Ectodermal cell (in vitro differentiated cells): ENCODE measurements around the gene NT5C3B. TPM values are rescaled to one million over a fixed set of nuclear protein-coding genes. Genes with fewer than 3 reads are reported as not detected.
A peak's percentile ranks its signal among the peaks of the same experiment; 100 is the strongest.
"Not testable (repeated sequence)": the region's sequence is repeated elsewhere in the genome, so short reads cannot be mapped to it uniquely, and the experiment has no call there.

Source experiments
- H3K27ac ChIP-seq: 2 replicates; pipeline ENCODE4 v1.7.0; 2013; ENCODE audit warnings: mild to moderate bottlenecking, low read depth, low read length; ENCODE audit not compliant: insufficient read depth, poor library complexity, severe bottlenecking
- H3K27me3 ChIP-seq: 2 replicates; pipeline ENCODE4 v1.7.0; 2013; ENCODE audit warnings: mild to moderate bottlenecking, low read length; ENCODE audit not compliant: insufficient read depth, control insufficient read depth, poor library complexity, severe bottlenecking
- H3K36me3 ChIP-seq: one replicate; pipeline ENCODE4 v1.7.0; 2013; ENCODE audit warnings: low read length; ENCODE audit not compliant: control insufficient read depth, insufficient read depth
- H3K4me1 ChIP-seq: one replicate; pipeline ENCODE4 v1.7.0; 2013; ENCODE audit warnings: low read length; ENCODE audit not compliant: control insufficient read depth, insufficient read depth
- H3K4me3 ChIP-seq: 2 replicates; pipeline ENCODE4 v1.7.0; 2013; ENCODE audit warnings: low read depth, low read length, control low read depth; ENCODE audit not compliant: insufficient read depth
- H3K9me3 ChIP-seq: 2 replicates; pipeline ENCODE4 v1.7.0; 2013; ENCODE audit warnings: mild to moderate bottlenecking, low read length, moderate library complexity; ENCODE audit not compliant: control insufficient read depth
- WGBS, 2 experiments: methylation state at CpG; one replicate each; pipeline ENCODE4 v1.1.7; 2013; ENCODE audit warnings: missing lambda C conversion rate in 2 of 2; 5-methylcytosine and 5-hydroxymethylcytosine counted together
- polyA plus RNA-seq, 4 experiments: library from polyadenylated mRNA; stranded (reverse); fragments of 50-300 nt; gene quantifications; one replicate each; pipeline ENCODE4 v1.2.3, GENCODE V29; 2013

The NT5C3B gene
- 111 TPM for polyA plus RNA-seq (2013, experiment 1 of 4)
- 114 TPM for polyA plus RNA-seq (2013, experiment 2 of 4)
- 88.6 TPM for polyA plus RNA-seq (2013, experiment 3 of 4)
- 94.7 TPM for polyA plus RNA-seq (2013, experiment 4 of 4)

DNA sequence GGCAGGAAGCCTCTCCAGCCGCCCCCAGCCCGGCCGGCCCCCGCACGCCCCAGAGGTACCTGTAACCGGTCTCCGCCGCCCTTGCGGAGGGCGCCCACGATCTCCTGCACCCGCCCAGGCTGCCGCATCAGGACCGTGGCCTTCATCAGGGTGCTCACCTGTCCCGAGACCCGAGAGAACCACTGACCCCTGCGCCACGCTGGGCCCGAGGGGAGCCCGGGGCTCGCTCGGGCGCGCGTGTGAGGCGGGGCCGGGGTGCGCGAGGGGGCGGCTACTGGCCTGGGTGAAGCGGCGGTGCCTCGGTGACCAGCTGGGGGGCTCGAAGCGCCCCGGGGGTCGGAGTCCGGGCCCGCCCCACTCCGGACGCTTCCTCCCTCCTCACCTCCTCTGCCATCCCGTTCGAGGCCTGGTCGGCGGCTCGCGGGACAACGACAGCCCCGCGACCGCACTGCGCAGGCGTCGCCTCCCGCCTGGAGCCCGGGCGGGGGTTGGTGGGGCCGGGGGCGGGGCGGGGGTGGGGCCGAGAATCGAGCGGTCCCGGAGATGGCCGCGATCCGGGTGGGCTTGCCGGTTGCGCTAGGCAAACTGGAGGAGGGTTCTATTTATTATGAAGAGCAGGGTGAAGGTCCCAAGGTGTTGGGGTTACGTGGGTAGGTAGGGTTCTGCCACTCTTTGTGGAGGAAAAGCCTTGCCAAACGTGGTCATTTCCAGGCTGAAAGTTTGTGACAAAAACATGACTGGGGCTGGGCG is at the start of gene NT5C3B:
TSS of gene NT5C3B (minus strand) at position 433 of the 750 bp plus-strand sequence. CDS start at position 394, 39 bp downstream.
- Histone ChIP-seq H3K36me3 (peaks cover 9% of the 10 kb centered on the region), H3K9me3 (no peaks in the 10 kb centered on the region), H3K27ac (no peak within 1 kb of the TSS), H3K27me3 (peaks cover 6% of the 10 kb centered on the region), H3K4me3 (peak within 1 kb of the TSS; percentile 96), H3K4me1 (peaks cover 8% of the 10 kb centered on the region)
- WGBS, 2 experiments, result 1% methylated on average over 72 of the region's 72 CpGs

DNA sequence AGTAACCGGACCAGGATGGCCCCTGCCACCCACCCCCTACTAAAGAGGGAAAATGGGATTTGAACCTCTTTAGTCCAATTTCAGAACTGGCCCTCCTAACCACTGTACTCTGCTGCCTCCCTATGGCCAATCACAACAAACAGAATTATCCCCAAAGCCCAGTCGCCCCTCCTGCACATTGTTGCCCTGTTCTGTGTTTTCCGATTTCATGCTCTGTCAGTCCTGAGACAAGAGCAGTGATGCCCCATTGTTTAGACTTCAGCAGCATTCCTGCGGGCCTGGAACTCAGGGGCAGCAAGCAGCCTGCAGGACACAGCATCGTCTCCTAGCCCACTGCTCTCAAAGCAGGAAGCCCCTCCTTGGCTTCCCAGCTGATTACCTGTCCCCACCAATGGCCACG is 49.7 kb upstream of the NT5C3B start:
- Histone ChIP-seq H3K27me3 (no peaks in the 10 kb centered on the region), H3K9me3 (no peaks in the 10 kb centered on the region), H3K36me3 (peaks cover 68% of the 10 kb centered on the region), H3K27ac (peak overlapping the region; percentile 71), H3K4me3 (no peak overlapping the region), H3K4me1 (peaks cover 9% of the 10 kb centered on the region)
- 52 to 56% methylated on average over 6 of the region's 6 CpGs for WGBS, 2 experiments

DNA sequence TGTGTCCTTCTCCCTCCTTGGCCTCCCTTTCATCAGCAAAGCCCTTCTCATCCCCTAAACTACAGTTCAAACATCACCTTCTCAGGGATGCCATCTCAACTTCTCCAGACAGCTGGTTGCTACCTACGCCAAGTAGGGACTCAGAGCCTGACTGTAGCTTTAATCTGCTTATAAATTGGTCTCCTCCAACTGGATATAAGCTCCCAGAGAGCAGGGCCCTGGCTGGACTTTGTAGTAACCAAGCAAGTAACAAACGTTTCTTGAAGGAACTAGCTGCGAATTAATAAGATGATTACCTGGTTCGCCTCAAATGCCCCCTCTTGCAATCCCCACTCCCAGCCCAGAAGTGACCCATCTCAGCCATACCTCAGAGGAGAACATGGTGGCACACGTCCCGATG is 46.7 kb upstream of the NT5C3B start:
- Histone ChIP-seq H3K36me3 (peaks cover 70% of the 10 kb centered on the region), H3K4me3 (no peak overlapping the region), H3K4me1 (peaks cover 9% of the 10 kb centered on the region), H3K27me3 (no peaks in the 10 kb centered on the region), H3K27ac (no peak overlapping the region), H3K9me3 (no peaks in the 10 kb centered on the region)
- 96% methylated on average over 6 of the region's 6 CpGs for WGBS, 2 experiments

DNA sequence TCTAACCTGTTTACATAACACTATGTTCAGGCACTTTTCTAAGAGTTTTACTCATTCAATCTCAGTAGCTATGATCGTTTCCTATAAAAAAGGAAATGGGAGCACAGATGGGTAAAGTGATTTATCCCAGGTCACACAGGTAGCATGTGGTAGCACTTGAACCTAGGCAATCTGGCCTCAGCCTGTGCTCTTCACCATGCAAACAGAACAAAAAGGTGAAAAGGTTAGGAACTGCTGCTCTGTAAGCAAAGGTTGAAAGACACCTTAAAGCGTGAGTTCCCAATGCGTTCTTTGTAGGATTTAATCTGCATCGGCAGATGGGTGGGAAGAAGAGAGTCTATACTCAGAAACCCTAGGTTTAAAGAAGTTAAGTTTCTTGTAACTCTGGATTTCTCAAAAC is 44.1 kb upstream of the NT5C3B start:
- no peak overlapping the region for H3K4me3 ChIP-seq
- H3K9me3 ChIP-seq, result no peaks in the 10 kb centered on the region
- 91 to 96% methylated on average over 4 of the region's 4 CpGs for WGBS, 2 experiments
- no peaks in the 10 kb centered on the region for H3K27me3 ChIP-seq
- H3K4me1 ChIP-seq, result no peaks in the 10 kb centered on the region
- no peak overlapping the region for H3K27ac ChIP-seq
- H3K36me3 ChIP-seq, result peaks cover 70% of the 10 kb centered on the region

DNA sequence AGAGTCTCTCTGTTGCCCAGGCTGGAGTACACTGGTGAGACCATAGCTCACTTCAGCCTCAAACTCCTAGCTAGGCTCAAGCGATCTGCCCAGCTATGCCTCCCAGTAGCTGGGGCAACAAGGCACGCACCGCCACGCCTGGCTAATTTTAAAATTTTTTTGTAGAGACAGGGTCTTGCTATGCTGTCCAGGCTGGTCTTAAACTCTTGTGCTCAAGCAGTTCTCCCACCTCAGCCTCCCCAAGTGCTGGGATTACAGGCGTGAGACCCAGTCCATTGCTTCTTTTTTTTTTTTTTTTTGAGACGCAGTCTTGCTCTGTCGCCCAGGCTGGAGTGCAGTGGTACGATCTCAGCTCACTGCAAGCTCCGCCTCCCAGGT is 38.2 kb upstream of the NT5C3B start:
- peaks cover 74% of the 10 kb centered on the region for H3K36me3 ChIP-seq
- H3K4me1 ChIP-seq, H3K27ac ChIP-seq: not testable (repeated sequence)

DNA sequence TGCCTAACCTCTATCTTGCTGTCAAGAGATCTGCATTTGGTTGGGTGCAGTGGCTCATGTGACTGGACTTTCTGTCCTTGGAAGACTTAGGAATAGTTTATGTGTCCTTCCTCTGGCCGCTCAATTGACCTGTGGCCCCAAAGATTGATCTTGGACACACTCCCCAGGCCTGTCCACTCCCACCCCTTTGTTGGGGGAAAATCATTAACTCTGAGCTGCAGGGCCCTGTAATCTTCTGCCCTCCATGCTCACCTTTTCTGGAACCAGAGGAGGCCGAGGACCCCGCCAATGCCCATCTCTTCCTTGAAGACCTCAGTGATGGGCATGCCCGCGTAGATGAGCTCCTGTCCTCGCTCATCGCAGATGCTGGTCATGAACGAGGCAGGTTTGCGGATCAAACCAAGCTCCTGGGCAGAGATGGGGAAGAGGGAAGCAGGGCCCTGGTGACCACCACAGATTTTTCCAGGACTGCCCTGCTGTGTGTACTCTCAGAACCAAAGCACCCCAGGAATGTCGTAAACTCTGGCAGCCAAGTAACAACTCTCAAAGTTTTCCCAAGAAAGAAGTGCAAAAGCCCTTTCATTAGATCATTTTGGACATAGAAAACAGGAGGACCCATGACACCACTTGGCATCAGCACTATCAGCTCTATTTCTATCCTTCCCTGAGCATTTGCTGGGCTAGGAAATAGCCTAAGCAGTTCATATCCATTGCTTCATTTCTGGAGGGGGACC is 37.7 kb upstream of the NT5C3B start:
- H3K4me1 ChIP-seq, result no peaks in the 10 kb centered on the region
- no peaks in the 10 kb centered on the region for H3K9me3 ChIP-seq
- 96% methylated on average over 10 of the region's 10 CpGs for WGBS, 2 experiments
- no peaks in the 10 kb centered on the region for H3K27me3 ChIP-seq
- no peak overlapping the region for H3K4me3 ChIP-seq
- no peak overlapping the region for H3K27ac ChIP-seq
- peaks cover 76% of the 10 kb centered on the region for H3K36me3 ChIP-seq

More for the DNA sequence above, 38.2 kb upstream of the NT5C3B start:
- WGBS, 2 experiments, result 95 to 97% methylated on average over 9 of the region's 9 CpGs
- not testable (repeated sequence) for H3K27me3 ChIP-seq, H3K9me3 ChIP-seq, H3K4me3 ChIP-seq

DNA sequence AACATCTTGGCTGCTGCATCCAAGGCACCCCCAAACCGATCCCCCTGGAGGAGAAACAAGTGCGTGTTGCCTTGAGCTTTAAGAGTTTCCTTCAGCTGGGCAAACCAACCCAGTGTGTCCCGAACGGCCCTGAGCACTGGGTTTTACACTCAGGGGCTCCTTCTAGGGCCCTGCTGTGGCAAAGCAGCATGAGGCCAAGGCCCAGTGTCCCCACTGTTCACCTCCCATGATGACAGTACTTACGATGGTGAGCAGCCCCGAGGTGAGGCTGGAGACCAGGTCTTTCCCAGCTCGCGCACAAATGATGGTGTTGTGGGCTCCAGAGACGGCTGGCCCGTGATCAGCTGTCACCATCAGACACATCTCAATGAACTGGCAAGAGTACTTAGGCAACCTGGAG is 35.8 kb upstream of the NT5C3B start:
- Histone ChIP-seq H3K9me3 (no peaks in the 10 kb centered on the region), H3K27ac (no peak overlapping the region), H3K27me3 (no peaks in the 10 kb centered on the region), H3K4me3 (no peak overlapping the region), H3K36me3 (peaks cover 68% of the 10 kb centered on the region), H3K4me1 (no peaks in the 10 kb centered on the region)
- 96% methylated on average over 10 of the region's 10 CpGs for WGBS, 2 experiments

GRCh38 chr17:41870627-41871026 is 34.6 kb upstream of the NT5C3B start:
- 95% methylated on average over 7 of the region's 7 CpGs for WGBS, 2 experiments
- H3K4me3 ChIP-seq, result no peak overlapping the region
- H3K9me3 ChIP-seq, result no peaks in the 10 kb centered on the region
- no peaks in the 10 kb centered on the region for H3K27me3 ChIP-seq
- no peak overlapping the region for H3K27ac ChIP-seq
- H3K4me1 ChIP-seq, result no peaks in the 10 kb centered on the region
- peaks cover 67% of the 10 kb centered on the region for H3K36me3 ChIP-seq

- WGBS, 2 experiments, result 90 to 100% methylated on average over 2 of the region's 2 CpGs
Measured at GRCh38 chr17:41870097-41870496, 34.1 kb upstream of the NT5C3B start.

DNA sequence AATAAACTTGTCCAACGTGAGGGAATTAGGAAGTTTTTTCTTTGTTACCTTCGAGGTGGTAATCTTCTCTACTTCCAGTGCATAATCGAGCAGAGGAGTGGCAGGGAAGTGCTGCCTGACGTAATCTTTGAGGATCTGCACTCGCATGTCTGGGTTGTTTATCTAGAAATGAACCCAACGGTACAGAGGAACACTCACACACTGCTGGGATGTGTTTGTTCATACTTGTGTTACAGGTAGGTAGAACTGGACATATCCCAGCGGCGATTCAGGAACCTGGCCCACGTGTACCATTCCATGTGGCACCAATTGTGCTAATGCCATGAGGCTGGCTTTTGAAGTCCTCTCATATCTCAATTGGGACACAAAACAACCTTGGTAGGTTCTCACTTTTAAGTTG is 33.4 kb upstream of the NT5C3B start:
- Histone ChIP-seq H3K4me3 (no peak overlapping the region), H3K9me3 (no peaks in the 10 kb centered on the region), H3K4me1 (no peaks in the 10 kb centered on the region), H3K27ac (no peak overlapping the region), H3K36me3 (peaks cover 60% of the 10 kb centered on the region), H3K27me3 (no peaks in the 10 kb centered on the region)
- 95 to 96% methylated on average over 9 of the region's 9 CpGs for WGBS, 2 experiments

More at GRCh38 chr17:41870097-41870496, 34.1 kb upstream of the NT5C3B start:
- Histone ChIP-seq H3K4me3 (no peak overlapping the region), H3K4me1 (no peaks in the 10 kb centered on the region), H3K36me3 (peaks cover 64% of the 10 kb centered on the region), H3K9me3 (no peaks in the 10 kb centered on the region), H3K27ac (no peak overlapping the region), H3K27me3 (no peaks in the 10 kb centered on the region)
